HAP-1 (cell line): ENCODE measurements around the gene SEZ6L.

ENCODE experiments used
- DNase-seq, 2 experiments: peaks; one replicate each; pipeline ENCODE4 v3.0.0-alpha.2; 2016 to 2020; ENCODE audit warnings: low spot score in 2 of 2
- H3K27me3 ChIP-seq: fragments of 250-450 bp; sonication (Bioruptor Pico); 2 replicates; pipeline ENCODE4 v1.5.1; 2020; ENCODE audit warnings: low read depth, mild to moderate bottlenecking, moderate library complexity
- H3K36me3 ChIP-seq: fragments of 250-450 bp; sonication (Bioruptor Pico); replicated peaks from 2 replicates; pipeline ENCODE4 v1.5.1; 2020; ENCODE audit warnings: mild to moderate bottlenecking
- H3K4me1 ChIP-seq: fragments of 250-450 bp; sonication (Bioruptor Pico); 2 replicates; pipeline ENCODE4 v1.5.1; 2020; ENCODE audit warnings: mild to moderate bottlenecking
- H3K4me3 ChIP-seq: fragments of 250-450 bp; sonication (Bioruptor Pico); 2 replicates; pipeline ENCODE4 v1.5.1; 2020; ENCODE audit warnings: mild to moderate bottlenecking, moderate library complexity
- H3K9me3 ChIP-seq: fragments of 250-450 bp; sonication (Bioruptor Pico); 2 replicates; pipeline ENCODE4 v1.5.1; 2020; ENCODE audit warnings: mild to moderate bottlenecking, moderate library complexity
- in situ Hi-C: fragments of 300-500 bp; cut with MboI; formaldehyde crosslinking; loops from 3 replicates; pipeline ENCODE4 v1.14.3; 2020; ENCODE audit warnings: low sequenced_read_pairs, inconsistent platforms, mixed read lengths

Gene SEZ6L

GRCh38 chr22:26357813-26358212, 188.6 kb downstream of the SEZ6L start:
- in situ Hi-C loops: no loop called here
- peaks cover 4% of the 10 kb centered on the region; the same call in 1 of the 2 replicates for H3K27me3 ChIP-seq
- no peak overlapping the region for H3K4me3 ChIP-seq
- no peaks in the 10 kb centered on the region for H3K9me3 ChIP-seq
- DNase-seq: no peak
- no peaks in the 10 kb centered on the region for H3K36me3 ChIP-seq
- H3K4me1 ChIP-seq: peaks cover 5% of the 10 kb centered on the region; the same call in 1 of the 2 replicates

GRCh38 chr22:26359156-26359555, 189.9 kb downstream of the SEZ6L start:
- Histone ChIP-seq H3K4me1 (peaks cover 5% of the 10 kb centered on the region; the same call in 1 of the 2 replicates), H3K4me3 (no peak overlapping the region), H3K36me3 (no peaks in the 10 kb centered on the region), H3K27me3 (peaks cover 7% of the 10 kb centered on the region), H3K9me3 (no peaks in the 10 kb centered on the region)
- in situ Hi-C loops: no loop called here
- DNase-seq: no peak

- H3K9me3 ChIP-seq: no peaks in the 10 kb centered on the region
- in situ Hi-C loops: no loop called here
- H3K4me3 ChIP-seq: no peak overlapping the region
- peaks cover 5% of the 10 kb centered on the region; the same call in 1 of the 2 replicates for H3K4me1 ChIP-seq
- peaks cover 7% of the 10 kb centered on the region for H3K27me3 ChIP-seq
- DNase-seq: peak; percentile 55 to 83
- no peaks in the 10 kb centered on the region for H3K36me3 ChIP-seq
Measured at GRCh38 chr22:26360169-26360885, 191.1 kb downstream of the SEZ6L start.

GRCh38 chr22:26362471-26362870, 193.2 kb downstream of the SEZ6L start:
- in situ Hi-C loops: no loop called here
- Histone ChIP-seq H3K9me3 (no peaks in the 10 kb centered on the region), H3K27me3 (peaks cover 7% of the 10 kb centered on the region), H3K4me3 (no peak overlapping the region), H3K4me1 (peaks cover 5% of the 10 kb centered on the region; the same call in 1 of the 2 replicates), H3K36me3 (no peaks in the 10 kb centered on the region)
- no peak for DNase-seq

GRCh38 chr22:26364066-26365015, 195.1 kb downstream of the SEZ6L start:
- Histone ChIP-seq H3K36me3 (no peaks in the 10 kb centered on the region), H3K4me3 (no peak overlapping the region), H3K4me1 (peaks cover 5% of the 10 kb centered on the region; the same call in 1 of the 2 replicates), H3K9me3 (no peaks in the 10 kb centered on the region), H3K27me3 (peaks cover 7% of the 10 kb centered on the region)
- peak; percentile 79 to 81 for DNase-seq
- in situ Hi-C loops: loop anchor here (5.0 kb wide), 1 partner anchor 98 kb away; no protein-coding TSS in a partner anchor

GRCh38 chr22:26367402-26368245, 198.4 kb downstream of the SEZ6L start:
- no peaks in the 10 kb centered on the region for H3K36me3 ChIP-seq
- in situ Hi-C loops: loop anchor here (5.0 kb wide), 1 partner anchor 95 kb away; no protein-coding TSS in a partner anchor

GRCh38 chr22:26372890-26373289, 203.6 kb downstream of the SEZ6L start:
- Histone ChIP-seq H3K9me3 (no peaks in the 10 kb centered on the region), H3K36me3 (no peaks in the 10 kb centered on the region), H3K4me1 (no peaks in the 10 kb centered on the region), H3K27me3 (peaks cover 12% of the 10 kb centered on the region), H3K4me3 (no peak overlapping the region)
- in situ Hi-C loops: no loop called here
- DNase-seq: no peak

More at GRCh38 chr22:26367402-26368245, 198.4 kb downstream of the SEZ6L start:
- peaks cover 2% of the 10 kb centered on the region; the same call in 1 of the 2 replicates for H3K27me3 ChIP-seq
- no peaks in the 10 kb centered on the region for H3K4me1 ChIP-seq
- no peaks in the 10 kb centered on the region for H3K9me3 ChIP-seq
- no peak overlapping the region for H3K4me3 ChIP-seq
- peak; percentile 36 to 75 for DNase-seq

GRCh38 chr22:26374391-26375026, 205.2 kb downstream of the SEZ6L start:
- no peak for DNase-seq
- H3K4me1 ChIP-seq: no peaks in the 10 kb centered on the region
- in situ Hi-C loops: no loop called here
- no peak overlapping the region for H3K4me3 ChIP-seq
- H3K36me3 ChIP-seq: no peaks in the 10 kb centered on the region
- H3K9me3 ChIP-seq: no peaks in the 10 kb centered on the region
- H3K27me3 ChIP-seq: peaks cover 14% of the 10 kb centered on the region

- peak in 1 of 2 experiments; percentile 24 for DNase-seq
- H3K27me3 ChIP-seq: peaks cover 35% of the 10 kb centered on the region
- no peak overlapping the region for H3K4me3 ChIP-seq
- H3K9me3 ChIP-seq: no peaks in the 10 kb centered on the region
- in situ Hi-C loops: no loop called here
- no peaks in the 10 kb centered on the region for H3K4me1 ChIP-seq
- H3K36me3 ChIP-seq: no peaks in the 10 kb centered on the region
Measured at GRCh38 chr22:26377170-26377830, 208.0 kb downstream of the SEZ6L start.

- H3K36me3 ChIP-seq: no peaks in the 10 kb centered on the region
- no peaks in the 10 kb centered on the region for H3K9me3 ChIP-seq
- in situ Hi-C loops: no loop called here
- no peak overlapping the region for H3K4me3 ChIP-seq
- H3K27me3 ChIP-seq: peaks cover 52% of the 10 kb centered on the region
- no peaks in the 10 kb centered on the region for H3K4me1 ChIP-seq
- no peak for DNase-seq
Measured at GRCh38 chr22:26380072-26380830, 211.0 kb downstream of the SEZ6L start.

- no peak for DNase-seq
- no peak overlapping the region for H3K4me3 ChIP-seq
- no peaks in the 10 kb centered on the region for H3K4me1 ChIP-seq
- no peaks in the 10 kb centered on the region for H3K9me3 ChIP-seq
- in situ Hi-C loops: no loop called here
- H3K27me3 ChIP-seq: peaks cover 45% of the 10 kb centered on the region
- no peaks in the 10 kb centered on the region for H3K36me3 ChIP-seq
Measured at GRCh38 chr22:26382782-26383181, 213.5 kb downstream of the SEZ6L start.
